Amniotic epithelial cell (primary cell): ENCODE measurements around the gene ZBTB12.
A peak's percentile ranks its signal among the peaks of the same experiment; 100 is the strongest.
"Not testable (repeated sequence)": the region's sequence is repeated elsewhere in the genome, so short reads cannot be mapped to it uniquely, and the experiment has no call there.

Experiments used
- DNase-seq: peaks from one replicate; pipeline ENCODE4 v3.0.0-alpha.2; 2010; ENCODE audit warnings: low read depth

The ZBTB12 gene

GRCh38 chr6:31922942-31923341, 21.1 kb upstream of the ZBTB12 start:
- no peak for DNase-seq

DNA sequence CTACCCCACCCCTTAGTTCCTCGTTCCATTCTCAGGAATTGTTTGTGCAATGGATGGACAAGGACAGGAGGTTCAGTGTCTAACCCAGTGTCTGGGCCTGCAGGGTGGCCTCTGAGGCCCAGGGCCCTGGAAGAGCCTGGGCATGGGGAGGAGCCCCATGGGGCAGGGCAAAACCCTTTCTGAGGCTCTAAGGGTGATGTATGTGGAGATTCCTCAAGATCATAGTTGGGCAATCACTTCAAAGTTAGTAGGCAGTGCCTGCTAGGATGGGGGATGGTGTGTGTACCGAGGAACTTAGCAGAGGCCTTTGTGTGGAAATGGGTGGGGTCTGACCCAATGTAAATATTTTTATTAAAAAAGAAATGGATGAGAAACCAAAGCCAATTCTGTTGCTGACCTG, 18.9 kb upstream of the ZBTB12 start:
- peak; percentile 79 for DNase-seq

DNA sequence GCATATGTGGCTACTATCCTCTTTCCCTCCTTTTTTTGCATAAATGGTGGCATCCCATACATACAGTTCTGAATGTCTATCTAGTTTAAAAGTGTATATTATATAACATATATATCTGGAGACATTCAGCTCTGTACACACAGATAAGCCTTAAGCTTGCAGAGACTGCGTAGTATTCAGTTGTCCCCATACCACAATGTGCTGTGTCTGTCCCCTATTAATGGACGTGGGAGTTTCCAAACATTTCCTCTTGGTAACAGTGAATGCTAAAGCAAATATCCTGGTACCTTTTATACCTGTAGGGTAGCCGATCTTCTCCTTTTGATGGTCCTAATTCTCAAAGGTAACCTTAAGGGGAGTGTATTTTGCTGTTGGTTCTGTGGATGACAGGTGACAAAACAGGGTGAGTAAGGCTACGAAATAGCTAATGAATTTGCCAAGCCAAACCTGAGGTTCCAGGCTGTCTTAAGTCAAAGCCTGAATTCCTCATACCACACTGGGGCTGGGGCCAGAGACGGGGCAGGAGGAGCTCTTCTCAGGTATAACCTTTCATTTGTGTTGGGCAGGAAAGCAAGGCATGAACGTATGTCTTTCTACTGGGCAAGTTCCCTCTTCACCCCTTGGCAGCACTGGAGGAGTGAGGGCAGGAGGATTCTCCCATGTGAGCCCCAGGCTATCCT, 17.9 kb upstream of the ZBTB12 start:
- DNase-seq: no peak

DNA sequence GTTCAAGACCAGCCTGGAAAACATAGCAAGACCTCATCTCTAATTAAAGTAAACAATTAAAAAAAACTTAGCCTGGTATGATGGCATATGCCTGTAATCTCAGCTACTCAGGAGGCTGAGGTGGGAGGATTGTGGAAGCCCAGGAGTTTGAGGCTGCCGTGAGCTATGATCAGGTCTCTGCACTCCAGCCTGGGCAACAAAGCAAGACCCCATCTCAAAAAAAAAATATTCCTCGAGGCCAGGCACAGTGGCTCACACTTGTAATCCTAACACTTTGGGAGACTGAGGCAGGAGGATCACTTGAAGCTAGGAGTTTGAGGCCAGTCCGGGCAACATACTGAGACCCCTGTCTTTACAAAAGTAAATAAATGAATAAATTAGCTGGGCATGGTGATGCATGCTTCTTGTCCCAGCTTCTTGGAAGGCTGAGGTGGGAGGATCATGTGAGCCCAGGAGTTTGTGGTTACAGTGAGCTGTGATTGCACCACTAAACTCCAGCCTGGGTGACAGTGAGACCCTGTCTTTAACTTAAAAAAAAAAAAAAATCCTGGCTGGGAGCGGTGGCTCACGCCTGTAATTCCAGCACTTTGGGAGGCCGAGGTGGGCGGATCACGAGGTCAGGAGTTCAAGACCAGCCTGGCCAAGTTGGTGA, 16.3 kb upstream of the ZBTB12 start:
- DNase-seq: peak; percentile 62

DNA sequence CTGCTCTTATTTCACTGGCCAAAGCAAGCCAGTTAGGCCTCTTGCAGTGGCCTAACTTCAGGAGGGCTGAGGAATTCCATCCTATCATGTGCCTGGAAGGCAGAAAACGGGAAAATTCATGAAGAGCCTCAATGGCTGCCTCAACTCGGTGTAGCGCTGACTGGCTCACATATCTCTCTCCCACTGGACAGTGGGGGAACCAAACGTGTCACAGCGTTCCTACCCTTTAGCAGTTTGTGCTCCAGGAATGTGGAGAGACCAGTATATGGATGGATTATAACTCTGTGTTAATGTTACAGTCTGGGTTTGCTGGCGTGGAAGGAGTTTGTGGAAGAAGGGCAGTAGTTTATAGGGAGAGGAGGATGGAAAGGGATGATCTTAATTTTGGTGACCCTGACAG, 13.9 kb upstream of the ZBTB12 start:
- DNase-seq: no peak

DNA sequence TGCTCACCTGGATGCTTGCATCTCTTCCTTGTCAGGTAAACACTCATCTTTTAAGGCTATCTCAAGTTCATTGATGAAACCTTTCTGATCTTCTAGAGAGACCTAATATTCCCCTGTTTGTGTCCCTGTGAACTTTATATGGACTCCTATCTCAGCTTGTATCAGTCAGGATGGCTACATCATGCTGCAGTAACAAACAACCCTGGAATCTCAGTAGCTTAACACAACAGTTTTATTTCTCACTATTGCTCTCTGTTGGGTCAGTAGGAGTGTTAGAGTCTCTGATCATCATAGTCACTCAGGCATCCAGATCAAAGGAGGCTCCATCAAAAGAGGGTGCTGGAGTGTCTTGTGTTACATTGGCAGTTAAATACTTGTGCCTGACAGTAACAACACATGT, 13.5 kb upstream of the ZBTB12 start:
- no peak for DNase-seq

DNA sequence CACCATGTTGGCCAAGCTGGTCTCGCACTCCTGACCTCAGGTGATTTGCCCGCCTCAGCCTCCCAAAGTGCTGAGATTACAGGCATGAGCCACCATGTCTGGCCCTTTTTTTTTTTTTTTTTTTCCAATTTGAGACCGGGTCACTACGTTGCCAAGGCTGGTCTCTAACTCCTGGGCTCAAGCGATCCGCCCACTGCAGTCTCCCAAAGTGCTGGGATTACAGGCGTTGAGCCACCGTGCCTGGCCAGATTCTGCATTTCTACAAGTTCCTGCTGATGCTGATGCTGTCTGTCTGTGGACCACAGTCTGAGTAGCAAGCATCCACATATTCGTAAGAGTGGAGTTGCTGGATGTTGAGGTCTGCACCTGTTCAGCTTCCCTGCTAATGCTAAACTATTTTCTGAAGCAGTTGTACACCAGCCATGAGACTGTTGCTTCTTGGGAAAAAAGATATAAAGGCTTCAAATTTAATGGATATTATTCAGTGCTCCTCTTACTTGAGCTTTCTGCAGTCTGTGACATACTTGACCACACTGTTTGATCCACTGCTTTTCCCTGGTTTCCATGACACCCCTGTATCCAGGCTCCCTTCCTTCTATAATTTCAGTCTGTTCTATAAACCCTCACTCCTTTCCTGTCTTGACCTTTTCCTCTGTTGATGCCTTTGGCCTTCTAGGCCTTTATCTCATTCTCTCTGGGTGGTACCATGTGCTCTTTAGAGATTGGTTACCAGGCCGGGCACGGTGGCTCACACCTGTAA, 10.1 kb upstream of the ZBTB12 start:
- no peak for DNase-seq

DNA sequence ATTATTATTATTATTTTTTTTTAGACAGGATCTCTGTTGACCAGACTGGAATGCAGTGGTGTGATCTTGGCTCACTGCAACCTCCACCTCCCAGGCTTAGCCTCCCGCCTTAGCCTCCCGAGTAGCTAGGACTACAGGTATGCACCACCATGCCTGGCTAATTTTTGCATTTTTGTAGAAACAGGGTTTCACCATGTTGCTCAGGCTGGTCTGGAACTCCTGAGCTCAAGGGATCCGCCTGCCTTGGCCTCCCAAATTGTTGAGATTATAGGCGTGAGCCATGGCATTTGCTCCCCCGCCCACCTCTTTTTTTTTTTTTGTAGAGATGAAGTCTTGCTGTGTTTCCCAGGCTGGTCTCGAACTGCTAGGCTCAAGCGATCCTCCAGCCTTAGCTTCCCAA, 7.4 kb upstream of the ZBTB12 start:
- DNase-seq: not testable (repeated sequence)

DNA sequence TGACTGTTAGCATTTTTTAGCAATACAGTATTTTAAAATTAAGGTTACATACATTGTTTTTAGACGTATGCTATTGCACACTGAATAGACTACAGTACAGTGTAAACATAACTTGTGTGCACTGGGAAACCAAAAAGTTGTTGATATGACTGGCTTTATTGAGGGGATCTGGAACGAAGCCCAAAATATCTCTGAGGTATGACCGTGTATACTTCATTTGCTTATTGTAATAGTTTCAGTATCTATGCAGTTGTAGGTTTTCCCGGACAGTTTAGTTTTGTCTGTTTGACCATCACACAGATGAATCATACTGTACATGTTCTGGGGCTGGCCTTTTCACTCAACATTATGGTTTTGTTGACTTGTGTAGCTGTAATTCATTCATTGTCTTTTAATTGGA, 6.9 kb upstream of the ZBTB12 start:
- peak; percentile 76 for DNase-seq

GRCh38 chr6:31908255-31908654, 6.4 kb upstream of the ZBTB12 start:
- not testable (repeated sequence) for DNase-seq

GRCh38 chr6:31907158-31907813, 5.4 kb upstream of the ZBTB12 start:
- peak; percentile 97 for DNase-seq

DNA sequence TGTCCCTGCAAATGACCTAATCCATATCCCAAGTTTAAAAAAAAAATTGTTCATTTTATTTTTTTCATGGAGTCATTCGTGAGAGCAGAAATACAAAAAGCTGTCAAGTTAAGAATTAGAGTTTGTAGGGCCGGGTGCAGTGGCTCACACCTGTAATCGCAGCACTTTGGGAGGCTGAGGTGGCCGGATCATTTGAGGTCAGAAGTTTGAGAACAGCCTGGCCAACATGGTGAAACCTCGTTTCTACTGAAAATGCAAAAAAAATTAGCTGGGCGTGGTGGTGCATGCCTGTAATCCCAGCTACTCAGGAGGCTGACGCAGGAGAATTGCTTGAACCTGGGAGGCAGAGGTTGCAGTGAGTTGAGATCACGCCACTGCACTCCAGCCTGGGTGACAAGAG, 4.8 kb upstream of the ZBTB12 start:
- DNase-seq: not testable (repeated sequence)

GRCh38 chr6:31906122-31906521, 4.2 kb upstream of the ZBTB12 start:
- DNase-seq: no peak

DNA sequence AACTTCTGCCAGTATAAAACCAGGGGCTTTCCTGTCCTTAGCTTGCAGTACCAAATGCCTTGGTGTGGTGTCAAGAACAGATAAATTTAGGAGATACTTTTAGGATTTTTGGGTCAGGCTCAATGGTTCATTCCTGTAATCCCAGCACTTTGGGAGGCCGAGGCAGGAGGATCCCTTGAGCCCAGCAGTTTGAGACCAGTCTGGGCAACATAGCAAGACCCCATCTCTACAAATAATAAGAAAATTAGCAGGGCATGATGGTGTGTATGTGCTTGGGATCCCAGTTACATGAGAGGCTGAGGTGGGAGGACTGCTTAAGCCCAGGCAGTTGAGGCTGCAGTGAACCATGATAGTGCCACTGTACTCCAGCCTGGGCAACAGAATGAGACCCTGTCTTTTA, 3.2 kb upstream of the ZBTB12 start:
- DNase-seq: no peak

DNA sequence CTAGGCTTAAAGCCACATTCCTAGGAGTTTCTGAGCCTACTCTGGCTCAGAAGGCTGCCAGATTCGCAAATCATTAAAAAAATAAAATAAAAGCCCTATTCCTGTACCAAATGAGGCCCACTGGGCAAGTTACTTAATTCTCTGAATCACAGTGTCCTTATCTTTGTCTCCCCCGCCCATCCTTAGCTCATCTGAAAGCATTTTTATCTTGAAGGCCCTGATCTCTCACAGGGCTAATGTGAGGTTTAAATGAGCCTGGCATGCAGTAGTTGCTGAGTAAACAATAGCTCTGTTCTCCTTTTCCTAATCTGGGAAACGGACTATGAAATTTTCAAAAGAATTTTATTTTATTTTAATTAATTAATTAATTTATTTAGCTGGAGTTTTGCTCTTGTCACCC, 2.1 kb upstream of the ZBTB12 start:
- peak; percentile 95 for DNase-seq

DNA sequence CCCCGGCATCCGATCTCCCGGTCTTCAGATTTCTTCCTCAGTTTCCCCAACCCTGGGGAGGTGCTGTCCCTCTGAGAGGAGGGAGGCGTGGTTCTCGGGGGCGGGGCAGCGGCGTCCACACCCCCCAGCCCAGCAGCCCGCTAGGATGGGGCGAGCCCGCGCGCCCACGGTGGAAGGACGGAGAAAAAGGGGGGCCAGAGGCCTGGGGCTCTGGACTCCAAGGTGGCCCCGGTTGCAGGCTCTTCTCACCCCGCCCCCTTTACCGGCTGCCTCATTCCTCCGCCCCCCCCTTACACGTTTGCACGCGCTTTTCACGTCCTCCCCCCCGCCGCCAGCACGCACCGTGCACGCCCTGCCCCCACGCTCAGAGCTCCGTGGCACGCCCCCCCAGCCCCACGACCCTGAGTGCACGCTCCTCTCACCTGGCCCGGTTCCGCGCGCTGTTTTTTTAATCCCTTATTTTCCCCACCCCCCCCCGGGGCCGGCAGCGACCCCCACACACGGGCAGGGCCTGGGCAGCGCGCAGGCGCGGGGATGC, 402 bp downstream of the ZBTB12 start:
- DNase-seq: peak; percentile 44

DNA sequence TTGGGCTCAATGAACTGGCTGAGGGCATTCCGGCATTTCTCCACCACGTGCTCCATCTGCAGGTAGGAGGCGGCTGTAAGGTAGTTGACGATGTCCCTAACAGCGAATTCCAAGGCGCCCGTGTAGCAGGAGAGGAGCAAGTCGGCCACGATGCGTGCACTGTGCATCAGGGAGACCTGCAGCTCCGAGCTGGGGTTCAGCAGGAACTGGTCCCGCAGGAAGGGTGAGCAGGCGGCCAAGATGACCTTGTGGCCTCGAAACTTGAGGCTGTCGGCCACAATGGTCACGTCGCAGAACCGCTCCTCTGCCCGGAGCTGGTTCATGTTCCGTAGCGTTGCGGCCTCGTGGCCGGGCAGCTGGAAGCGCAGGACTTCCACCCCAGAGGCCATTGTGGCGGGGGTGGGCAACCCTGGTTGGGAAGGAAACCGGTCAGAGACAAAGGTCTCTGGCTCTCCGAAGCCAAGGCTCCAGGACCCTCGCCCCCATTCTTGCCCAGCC, 920 bp downstream of the ZBTB12 start:
- no peak for DNase-seq

GRCh38 chr6:31899882-31900722, 1.8 kb downstream of the ZBTB12 start:
- DNase-seq: no peak

DNA sequence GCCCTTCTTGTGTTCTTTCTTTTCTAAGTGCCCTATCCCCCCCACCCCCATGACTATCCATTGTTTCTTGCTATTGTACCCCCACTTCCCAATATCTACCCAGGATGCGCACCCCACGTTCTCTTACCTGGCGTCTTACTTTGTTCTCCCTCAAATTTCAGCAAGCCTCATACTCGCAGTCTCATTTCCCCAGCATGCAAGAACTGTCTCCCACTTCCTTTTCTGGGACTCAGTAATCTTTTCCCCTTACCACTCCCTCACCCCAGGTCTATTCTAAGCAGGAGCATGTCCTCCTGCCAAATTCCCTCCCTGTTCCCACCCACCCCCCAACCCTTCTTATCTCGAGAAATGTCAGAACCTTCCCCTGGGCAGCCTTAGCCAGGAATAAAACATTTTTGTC, 2.7 kb downstream of the ZBTB12 start:
- DNase-seq: no peak

- DNase-seq: peak; percentile 50
Measured at GRCh38 chr6:31898383-31899011, 3.4 kb downstream of the ZBTB12 start.
